Gastrocnemius medialis (tissue), 4 donors: ENCODE results near the gene STRADA. TPM values are rescaled to one million over a fixed set of nuclear protein-coding genes. Genes with fewer than 3 reads are reported as not detected.
A peak's percentile ranks its signal among the peaks of the same experiment; 100 is the strongest.

Source experiments
- ATAC-seq, 2 donors: fragments of 150-250 bp; one replicate each; pipeline ENCODE4 v1.9.1; 2016
- DNase-seq, 2 donors: peaks; one replicate each; pipeline ENCODE4 v3.0.0-alpha.2; 2019
- H3K27ac ChIP-seq, 4 donors: fragments of 200-600 bp; sonication (generic); 1 replicate in 1 of 4; 2 replicates in 3 of 4; pipeline ENCODE4 v1.5.1; 2016 to 2018; ENCODE audit warnings: mild to moderate bottlenecking in 2 of 4, moderate library complexity in 1 of 4
- H3K27me3 ChIP-seq, 3 donors: fragments of 200-600 bp; sonication (generic) in 2 of 3; 1 replicate in 1 of 3; 2 replicates in 2 of 3; pipeline versions ENCODE4 v1.5.1 to v1.6.0; 2016 to 2019; ENCODE audit warnings: mild to moderate bottlenecking in 1 of 3, moderate library complexity in 1 of 3
- H3K36me3 ChIP-seq, 2 donors: fragments of 200-600 bp; sonication (generic) in 1 of 2; one replicate each; pipeline ENCODE4 v1.5.1; 2017 to 2018
- H3K4me1 ChIP-seq, 2 donors: fragments of 200-600 bp; sonication (generic) in 1 of 2; one replicate each; pipeline ENCODE4 v1.5.1; 2016 to 2017; ENCODE audit warnings: mild to moderate bottlenecking in 2 of 2
- H3K4me3 ChIP-seq, 4 donors: fragments of 200-600 bp; sonication (generic) in 3 of 4; 1 replicate in 1 of 4; 2 replicates in 3 of 4; pipeline ENCODE4 v1.5.1; 2016 to 2019; ENCODE audit warnings: mild to moderate bottlenecking in 2 of 4
- H3K9me3 ChIP-seq, 3 donors: fragments of 200-600 bp; sonication (generic) in 2 of 3; 1 replicate in 1 of 3; 2 replicates in 2 of 3; pipeline ENCODE4 v1.5.1; 2016 to 2019
- CTCF ChIP-seq, 5 experiments: fragments of 450-650 bp in 3 of 5; fragments of 200-600 bp in 2 of 5; sonication (generic) in 2 of 5; IDR thresholded peaks in 4 of 5; conservative IDR thresholded peaks in 1 of 5; 1 replicate in 4 of 5; 2 replicates in 1 of 5; pipeline ENCODE4 v1.5.1; 2016 to 2019; ENCODE audit warnings: antibody characterized with exemption in 5 of 5, mild to moderate bottlenecking in 3 of 5, moderate library complexity in 3 of 5
- POLR2A ChIP-seq, 2 donors: fragments of 450-650 bp; IDR thresholded peaks; one replicate each; pipeline ENCODE4 v1.6.1; 2017; ENCODE audit warnings: antibody characterized with exemption in 2 of 2, mild to moderate bottlenecking in 2 of 2, moderate library complexity in 2 of 2
- in situ Hi-C, 4 donors: fragments of 200-750 bp; cut with MboI; loops; one replicate each; pipeline versions ENCODE4 v1.15.0 to v1.8.0; 2017; ENCODE audit warnings: low sequenced_read_pairs in 4 of 4
- intact Hi-C: fragments of 100-400 bp; cut with DNase I; formaldehyde crosslinking; loops from one replicate; pipeline ENCODE4 v1.15.1; 2023; ENCODE audit warnings: low total_unique reads
- total RNA-seq, 4 donors: library from RNA; depleted of rRNA; stranded (reverse); fragments of >200 nt; gene quantifications; one replicate each; pipeline versions ENCODE4 v1.1.0 to v1.2.3, GENCODE V29; 2016

STRADA gene
- total RNA-seq, 4 donors from 2014 or later, result 7.5 to 15.0 (median 8.6) TPM

GRCh38 chr17:63698381-63698885 is 43.2 kb downstream of the STRADA start:
- TF ChIP-seq CTCF (IDR thresholded peaks at IDR 0.05 in 4 of 5, conservative IDR thresholded peaks at IDR 0.05 in 1 of 5) (no peak), POLR2A (IDR thresholded peaks at IDR 0.05) (no peak)
- H3K4me1 ChIP-seq, result peaks cover 17 to 24% of the 10 kb centered on the region in 2 donors
- intact Hi-C loops, result loop anchor here (5.0 kb wide), 2 partner anchors 76 to 271 kb away; partner anchors contain the start of gene MAP3K3
- no peak overlapping the region for H3K27ac ChIP-seq
- H3K9me3 ChIP-seq, result no peaks in the 10 kb centered on the region
- DNase-seq, result no peak
- in situ Hi-C loops, result no loop called here
- H3K36me3 ChIP-seq, result peaks cover 0 to 19% of the 10 kb centered on the region in 2 donors
- peaks cover 5 to 20% (median 10%) of the 10 kb centered on the region in 3 donors for H3K27me3 ChIP-seq
- H3K4me3 ChIP-seq, result peak overlapping the region in 1 of 4 donors; percentile 51
- no peak for ATAC-seq

- in situ Hi-C loops, result no loop called here
- Histone ChIP-seq H3K27me3 (peaks cover 5 to 20% (median 10%) of the 10 kb centered on the region in 3 donors), H3K4me1 (peaks cover 17 to 24% of the 10 kb centered on the region in 2 donors), H3K27ac (no peak overlapping the region), H3K36me3 (peaks cover 0 to 19% of the 10 kb centered on the region in 2 donors), H3K4me3 (no peak overlapping the region), H3K9me3 (no peaks in the 10 kb centered on the region)
- no peak for TF ChIP-seq POLR2A (IDR thresholded peaks at IDR 0.05)
- TF ChIP-seq CTCF (IDR thresholded peaks at IDR 0.05 in 4 of 5, conservative IDR thresholded peaks at IDR 0.05 in 1 of 5), result peak in 4 of 5 experiments; percentile 29 to 62 (median 47)
- ATAC-seq (peak in 1 of 2 donors; percentile 47), DNase-seq (peak in 1 of 2 donors; percentile 52)
- intact Hi-C loops, result loop anchor here (5.0 kb wide), 2 partner anchors 75 to 270 kb away; partner anchors contain the start of gene MAP3K3
These were observed 44.0 kb downstream of the STRADA start for GRCh38 chr17:63697341-63698286.

GRCh38 chr17:63696381-63696961 is 45.1 kb downstream of the STRADA start:
- no peak for DNase-seq
- peaks cover 0 to 30% of the 10 kb centered on the region in 2 donors for H3K36me3 ChIP-seq
- peaks cover 15 to 22% of the 10 kb centered on the region in 2 donors for H3K4me1 ChIP-seq
- intact Hi-C loops (loop anchor here (5.0 kb wide), 2 partner anchors 74 to 269 kb away; partner anchors contain the start of gene MAP3K3), in situ Hi-C loops (no loop called here)
- no peaks in the 10 kb centered on the region for H3K9me3 ChIP-seq
- H3K27ac ChIP-seq, result no peak overlapping the region
- ATAC-seq, result no peak
- H3K27me3 ChIP-seq, result peaks cover 5 to 18% (median 10%) of the 10 kb centered on the region in 3 donors
- TF ChIP-seq POLR2A (IDR thresholded peaks at IDR 0.05) (no peak), CTCF (IDR thresholded peaks at IDR 0.05 in 4 of 5, conservative IDR thresholded peaks at IDR 0.05 in 1 of 5) (peak in 4 of 5 experiments; percentile 13 to 41 (median 26))
- H3K4me3 ChIP-seq, result no peak overlapping the region

- peaks cover 9 to 17% of the 10 kb centered on the region in 2 donors for H3K4me1 ChIP-seq
- H3K4me3 ChIP-seq, result no peak overlapping the region
- intact Hi-C loops (loop anchor here (5.0 kb wide), 2 partner anchors 74 to 269 kb away; partner anchors contain the start of gene MAP3K3), in situ Hi-C loops (no loop called here)
- DNase-seq (no peak), ATAC-seq (no peak)
- H3K27ac ChIP-seq, result no peak overlapping the region
- peaks cover 5 to 13% (median 10%) of the 10 kb centered on the region in 3 donors for H3K27me3 ChIP-seq
- no peak for TF ChIP-seq CTCF (IDR thresholded peaks at IDR 0.05 in 4 of 5, conservative IDR thresholded peaks at IDR 0.05 in 1 of 5)
- no peak for TF ChIP-seq POLR2A (IDR thresholded peaks at IDR 0.05)
- H3K36me3 ChIP-seq, result peaks cover 0 to 36% of the 10 kb centered on the region in 2 donors
- H3K9me3 ChIP-seq, result no peaks in the 10 kb centered on the region
These were observed 45.7 kb downstream of the STRADA start for GRCh38 chr17:63695889-63696288.
